OCI-LY7 (cell line): Measurements from ENCODE around the gene TBC1D19.
"Not testable (repeated sequence)": the region's sequence is repeated elsewhere in the genome, so short reads cannot be mapped to it uniquely, and the experiment has no call there.

Source experiments
- CTCF ChIP-seq: fragments of 200-600 bp; sonication (generic); conservative IDR thresholded peaks from 2 replicates; pipeline ENCODE4 v1.5.1; 2014; ENCODE audit warnings: mild to moderate bottlenecking, antibody characterized with exemption, low read length, moderate library complexity, mixed read lengths
- EZH2phosphoT487 ChIP-seq: fragments of 200-600 bp; sonication (generic); IDR thresholded peaks from 2 replicates; pipeline ENCODE4 v1.6.1; 2018; ENCODE audit warnings: low read depth, borderline replicate concordance, mild to moderate bottlenecking, mixed run types, antibody characterized with exemption, low read length, moderate library complexity, mixed read lengths

DNA sequence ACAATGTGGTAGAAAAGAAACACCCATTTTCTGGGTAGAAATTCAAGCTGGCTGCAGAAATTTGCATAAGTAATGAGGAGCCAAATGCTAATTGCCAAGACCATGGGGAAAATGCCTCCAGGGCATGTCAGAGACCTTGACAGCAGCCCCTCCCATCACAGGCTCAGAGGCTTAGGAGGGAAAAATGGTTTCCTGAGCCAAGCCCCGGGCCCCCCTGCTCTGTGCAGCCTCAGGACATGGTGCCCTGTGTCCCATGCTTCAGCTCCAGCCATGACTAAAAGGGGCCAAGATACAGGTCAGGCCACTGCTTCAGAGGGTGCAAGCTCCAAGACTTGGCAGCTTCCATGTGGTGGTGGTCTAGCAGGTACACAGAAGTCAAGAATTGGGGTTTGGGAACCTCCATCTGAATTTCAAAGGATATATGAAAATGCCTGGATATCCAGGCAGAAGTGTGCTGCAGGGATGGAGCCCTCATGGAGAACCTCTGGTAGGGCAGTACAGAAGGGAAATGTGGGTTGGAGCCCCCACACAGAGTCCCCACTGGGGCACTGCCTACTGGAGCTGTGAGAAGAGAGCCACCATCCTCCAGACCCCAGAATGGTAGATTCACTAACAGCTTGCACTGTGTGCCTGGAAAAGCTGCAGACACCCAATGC is 95.3 kb downstream of the TBC1D19 start:
- not testable (repeated sequence) for TF ChIP-seq CTCF, EZH2phosphoT487
